HCT116 (cell line): ENCODE results near the gene STOML2. TPM values are rescaled to one million over a fixed set of nuclear protein-coding genes. Genes with fewer than 3 reads are reported as not detected.

Source experiments
- ATAC-seq: fragments of 200-7000 bp; cut with Tn5 transposase; 2 replicates; pipeline ENCODE4 v1.9.1; 2020; ENCODE audit warnings: mild to moderate bottlenecking, moderate library complexity
- BruUV-seq: library from RNA; stranded (reverse); fragments of 400-500 nt; replicated peaks from 2 replicates; lab custom pipeline; 2021; lab: Mats Ljungman, UMichigan
- CTCF ChIA-PET: fragments of 300-600 bp; sonication (Branson Sonifier 250); formaldehyde crosslinking; loops from one replicate; lab custom pipeline; 2021; ENCODE audit warnings: antibody characterized with exemption; lab: Charles Lee
- POLR2A ChIA-PET: fragments of 300-600, 350-600 bp; sonication (Branson Sonifier 250); formaldehyde crosslinking; loops from one replicate; lab custom pipeline; 2021; ENCODE audit warnings: antibody characterized with exemption; lab: Charles Lee
- RAD21 ChIA-PET, 2 experiments: fragments of 300-600 bp; sonication (Branson Sonifier 250); formaldehyde crosslinking; loops; one replicate each; lab custom pipeline; 2023; ENCODE audit warnings: low total read pairs in 2 of 2; ENCODE audit not compliant: uncharacterized antibody in 2 of 2, unreplicated experiment in 2 of 2, low non-redundant PET in 1 of 2; lab: Charles Lee
- DNase-seq: peaks from one replicate; pipeline ENCODE4 v3.0.0-alpha.2; 2010; ENCODE audit warnings: low read depth, low spot score
- H2AFZ ChIP-seq: fragments of 200-600 bp; shearing (Covaris generic), sonication (generic); 2 replicates; pipeline ENCODE4 v1.6.1; 2017; ENCODE audit warnings: low read depth, mixed run types, mixed read lengths, antibody characterized with exemption, low read length; ENCODE audit not compliant: poor library complexity, severe bottlenecking
- H3K27ac ChIP-seq: 2 replicates; pipeline ENCODE4 v1.5.1; 2012; ENCODE audit warnings: low read depth, low read length
- H3K27me3 ChIP-seq: fragments of 200-600 bp; sonication (generic); 2 replicates; pipeline ENCODE4 v1.6.1; 2016; ENCODE audit warnings: mixed run types, low read length, mixed read lengths; ENCODE audit not compliant: insufficient read depth
- H3K36me3 ChIP-seq, 2 experiments: fragments of 200-500 bp in 1 of 2; fragments of 200-600 bp in 1 of 2; sonication (Bioruptor generic) in 1 of 2; sonication (generic) in 1 of 2; 2 replicates each; pipeline versions ENCODE4 v1.5.1 to v1.6.1; 2014 to 2016; ENCODE audit warnings: low read length in 2 of 2, inconsistent platforms in 1 of 2, mixed read lengths in 1 of 2, mixed run types in 1 of 2; ENCODE audit not compliant: insufficient read depth in 2 of 2, control insufficient read depth in 1 of 2
- H3K4me1 ChIP-seq, 2 experiments: fragments of 200-600 bp in 1 of 2; sonication (generic) in 1 of 2; 2 replicates each; pipeline versions ENCODE4 v1.5.1 to v1.6.1; 2012 to 2017; ENCODE audit warnings: low read length in 2 of 2, inconsistent platforms in 1 of 2, mild to moderate bottlenecking in 1 of 2, mixed read lengths in 1 of 2, mixed run types in 1 of 2, moderate library complexity in 1 of 2; ENCODE audit not compliant: insufficient read depth in 2 of 2, control insufficient read depth in 1 of 2
- H3K4me2 ChIP-seq: fragments of 200-600 bp; sonication (generic); 2 replicates; pipeline ENCODE4 v1.6.1; 2017; ENCODE audit warnings: mixed run types, low read length, mixed read lengths
- H3K4me3 ChIP-seq, 2 experiments: fragments of 200-600 bp in 1 of 2; sonication (generic) in 1 of 2; replicated peaks in 1 of 2; 2 replicates each; pipeline ENCODE4 v1.5.1; 2011 to 2016; ENCODE audit warnings: low read length in 2 of 2, control low read depth in 1 of 2, low read depth in 1 of 2, mild to moderate bottlenecking in 1 of 2, mixed read lengths in 1 of 2, mixed run types in 1 of 2
- H3K79me2 ChIP-seq: fragments of 200-600 bp; sonication (generic); 2 replicates; pipeline ENCODE4 v1.6.1; 2017; ENCODE audit warnings: mild to moderate bottlenecking, mixed run types, low read length, moderate library complexity, mixed read lengths; ENCODE audit not compliant: insufficient read depth
- H3K9ac ChIP-seq: fragments of 200-600 bp; sonication (generic); 2 replicates; pipeline ENCODE4 v1.6.1; 2016; ENCODE audit warnings: low read length, mixed read lengths
- H3K9me2 ChIP-seq: fragments of 200-600 bp; sonication (generic), shearing (Covaris generic); 2 replicates; pipeline ENCODE4 v1.6.1; 2017; ENCODE audit warnings: mixed run types, mild to moderate bottlenecking, moderate library complexity; ENCODE audit not compliant: insufficient read depth
- H3K9me3 ChIP-seq, 2 experiments: fragments of 200-500 bp in 1 of 2; fragments of 200-600 bp in 1 of 2; sonication (Bioruptor generic) in 1 of 2; sonication (generic) in 1 of 2; 2 replicates each; pipeline ENCODE4 v1.6.1; 2014 to 2017; ENCODE audit warnings: low read length in 2 of 2, mixed read lengths in 2 of 2, inconsistent platforms in 1 of 2, low read depth in 1 of 2, mild to moderate bottlenecking in 1 of 2, mixed run types in 1 of 2, moderate library complexity in 1 of 2; ENCODE audit not compliant: control insufficient read depth in 1 of 2, insufficient read depth in 1 of 2
- H4K20me1 ChIP-seq: fragments of 200-600 bp; sonication (generic), shearing (Covaris generic); 2 replicates; pipeline ENCODE4 v1.6.1; 2017; ENCODE audit warnings: mixed run types, mild to moderate bottlenecking, moderate library complexity; ENCODE audit not compliant: insufficient read depth
- CEBPB ChIP-seq: IDR thresholded peaks from 2 replicates; pipeline ENCODE4 v1.6.1; 2012; ENCODE audit warnings: low read depth
- EZH2phosphoT487 ChIP-seq: fragments of 200-600 bp; IDR thresholded peaks from 2 replicates; pipeline ENCODE4 v1.6.1; 2018; ENCODE audit warnings: antibody characterized with exemption, borderline replicate concordance
- JUND ChIP-seq: IDR thresholded peaks from 2 replicates; pipeline ENCODE4 v1.6.1; 2012
- MAX ChIP-seq: IDR thresholded peaks from 2 replicates; pipeline ENCODE4 v1.6.1; 2012
- intact Hi-C: fragments of 100-400 bp; cut with micrococcal nuclease; formaldehyde crosslinking; loops from 2 replicates; pipeline ENCODE4 v1.10.0; 2022
- total RNA-seq: library from RNA; stranded (reverse); gene quantifications from one replicate; pipeline ENCODE4 v1.2.1, GENCODE V29; 2021; ENCODE audit not compliant: unreplicated experiment

The STOML2 gene
- total RNA-seq, 1 experiment from 2014 or later, result 245 TPM

- no peaks in the 10 kb centered on the region for H3K9me2 ChIP-seq
- no peak overlapping the region for H3K9ac ChIP-seq
- H3K27ac ChIP-seq, result no peak overlapping the region
- intact Hi-C loops, result no loop called here
- no peaks in the 10 kb centered on the region for H3K36me3 ChIP-seq
- no peaks in the 10 kb centered on the region for H3K79me2 ChIP-seq
- no TSS peak for BruUV-seq
- H2AFZ ChIP-seq, result no peak overlapping the region
- DNase-seq (no peak), ATAC-seq (no peak)
- H3K4me2 ChIP-seq, result no peak overlapping the region
- H3K4me3 ChIP-seq, result no peak overlapping the region
- H4K20me1 ChIP-seq, result no peaks in the 10 kb centered on the region
- CTCF ChIA-PET, result no interaction called here
- H3K27me3 ChIP-seq, result no peaks in the 10 kb centered on the region
- TF ChIP-seq EZH2phosphoT487 (no peak), CEBPB (no peak), JUND (no peak)
- RAD21 ChIA-PET, result no interaction called here
- H3K4me1 ChIP-seq, result peaks cover 15 to 40% of the 10 kb centered on the region in 2 experiments
- POLR2A ChIA-PET, result no interaction called here
- no peaks in the 10 kb centered on the region for H3K9me3 ChIP-seq
Observed at GRCh38 chr9:35108461-35108860, 5.5 kb upstream of the STOML2 start.

- H3K9me3 ChIP-seq, result no peaks in the 10 kb centered on the region
- no peaks in the 10 kb centered on the region for H3K27me3 ChIP-seq
- ChIA-PET POLR2A (no interaction called here), CTCF (no interaction called here), RAD21 (no interaction called here)
- H3K4me2 ChIP-seq, result no peak overlapping the region
- no TSS peak for BruUV-seq
- no peak for ATAC-seq
- H3K27ac ChIP-seq, result no peak overlapping the region
- H3K4me1 ChIP-seq, result peaks cover 16 to 38% of the 10 kb centered on the region in 2 experiments
- H3K9me2 ChIP-seq, result no peaks in the 10 kb centered on the region
- no peak overlapping the region for H3K9ac ChIP-seq
- H2AFZ ChIP-seq, result no peak overlapping the region
- intact Hi-C loops, result no loop called here
- no peak for DNase-seq
- TF ChIP-seq EZH2phosphoT487 (no peak), MAX (no peak)
- no peak overlapping the region for H3K4me3 ChIP-seq
- H4K20me1 ChIP-seq, result no peaks in the 10 kb centered on the region
- no peaks in the 10 kb centered on the region for H3K36me3 ChIP-seq
- H3K79me2 ChIP-seq, result peaks cover 3% of the 10 kb centered on the region
Observed at GRCh38 chr9:35107297-35108290, 4.7 kb upstream of the STOML2 start.
